ENCODE results near the gene STK10.

DNA sequence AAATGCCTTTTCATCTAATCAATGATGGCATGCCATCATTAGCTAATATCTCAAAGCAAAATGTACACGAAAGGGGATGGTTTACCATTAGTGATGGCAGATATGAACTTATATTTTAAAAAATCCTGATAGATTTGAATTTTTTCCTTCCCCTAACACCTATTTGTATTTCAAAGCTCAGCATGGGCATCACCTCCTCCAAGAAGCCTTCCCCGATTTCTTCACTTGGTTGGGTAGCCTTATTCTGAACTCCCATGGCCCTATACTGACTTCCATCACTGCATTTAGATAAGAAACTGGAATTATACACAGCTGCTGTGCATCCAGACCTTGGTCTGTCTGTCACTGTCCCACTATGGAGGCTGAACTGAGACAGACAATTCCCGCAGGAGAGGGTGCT, 132.0 kb downstream of the STK10 start:
- TF ChIP-seq, protein P1, sequence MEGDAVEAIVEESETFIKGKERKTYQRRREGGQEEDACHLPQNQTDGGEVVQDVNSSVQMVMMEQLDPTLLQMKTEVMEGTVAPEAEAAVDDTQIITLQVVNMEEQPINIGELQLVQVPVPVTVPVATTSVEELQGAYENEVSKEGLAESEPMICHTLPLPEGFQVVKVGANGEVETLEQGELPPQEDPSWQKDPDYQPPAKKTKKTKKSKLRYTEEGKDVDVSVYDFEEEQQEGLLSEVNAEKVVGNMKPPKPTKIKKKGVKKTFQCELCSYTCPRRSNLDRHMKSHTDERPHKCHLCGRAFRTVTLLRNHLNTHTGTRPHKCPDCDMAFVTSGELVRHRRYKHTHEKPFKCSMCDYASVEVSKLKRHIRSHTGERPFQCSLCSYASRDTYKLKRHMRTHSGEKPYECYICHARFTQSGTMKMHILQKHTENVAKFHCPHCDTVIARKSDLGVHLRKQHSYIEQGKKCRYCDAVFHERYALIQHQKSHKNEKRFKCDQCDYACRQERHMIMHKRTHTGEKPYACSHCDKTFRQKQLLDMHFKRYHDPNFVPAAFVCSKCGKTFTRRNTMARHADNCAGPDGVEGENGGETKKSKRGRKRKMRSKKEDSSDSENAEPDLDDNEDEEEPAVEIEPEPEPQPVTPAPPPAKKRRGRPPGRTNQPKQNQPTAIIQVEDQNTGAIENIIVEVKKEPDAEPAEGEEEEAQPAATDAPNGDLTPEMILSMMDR (conservative IDR thresholded peaks at IDR 0.05; ENCODE audit: low read depth in 2 of 2), result no peak
- TF ChIP-seq CREB1 (CRISPR knock-in tag; IDR thresholded peaks at IDR 0.05; ENCODE audit: low read depth) (no peak), EZH2 (IDR thresholded peaks at IDR 0.05; ENCODE audit: low read depth, unreplicated experiment) (no peak)
